22Rv1 (cell line): Measurements from ENCODE around the gene OAF.
"Not testable (repeated sequence)": the region's sequence is repeated elsewhere in the genome, so short reads cannot be mapped to it uniquely, and the experiment has no call there.

ENCODE experiments used
- H3K27ac ChIP-seq: fragments of 450-650 bp; 2 replicates; pipeline ENCODE4 v1.5.1; 2017
- CTCF ChIP-seq: fragments of 450-650 bp; IDR thresholded peaks from 2 replicates; pipeline ENCODE4 v1.5.1; 2017; ENCODE audit warnings: mild to moderate bottlenecking
- ZFX ChIP-seq: fragments of 450-650 bp; IDR thresholded peaks from 2 replicates; pipeline ENCODE4 v1.6.1; 2017; ENCODE audit warnings: antibody characterized with exemption, borderline replicate concordance

The OAF gene

GRCh38 chr11:120268686-120269085, 57.9 kb downstream of the OAF start:
- no peak overlapping the region for H3K27ac ChIP-seq
- TF ChIP-seq ZFX (no peak), CTCF (no peak)

- no peak for TF ChIP-seq ZFX
- no peak for TF ChIP-seq CTCF
Observed at GRCh38 chr11:120270386-120270785, 59.6 kb downstream of the OAF start.

DNA sequence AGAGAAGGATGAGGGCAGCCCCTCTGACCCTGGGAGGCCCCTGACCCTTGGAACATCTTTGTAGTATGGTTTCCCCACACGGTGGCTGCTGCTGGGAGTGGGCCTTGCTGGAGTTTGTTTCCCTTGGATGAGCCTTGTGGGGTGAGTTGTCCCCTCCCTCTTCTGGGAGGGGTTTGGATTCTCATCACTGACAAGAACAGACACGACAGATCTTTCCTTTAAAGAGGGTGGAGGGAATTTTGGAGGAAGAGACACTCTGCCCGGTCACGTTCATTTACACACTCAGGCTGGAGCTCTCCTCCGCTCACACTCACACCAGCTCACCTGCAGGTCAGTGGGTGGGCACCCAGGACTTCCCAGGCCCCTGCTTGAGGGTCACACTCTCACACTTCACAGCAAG, 60.8 kb downstream of the OAF start:
- no peak for TF ChIP-seq CTCF
- TF ChIP-seq ZFX = no peak
- no peak overlapping the region for H3K27ac ChIP-seq

More at GRCh38 chr11:120270386-120270785, 59.6 kb downstream of the OAF start:
- H3K27ac ChIP-seq = no peak overlapping the region

DNA sequence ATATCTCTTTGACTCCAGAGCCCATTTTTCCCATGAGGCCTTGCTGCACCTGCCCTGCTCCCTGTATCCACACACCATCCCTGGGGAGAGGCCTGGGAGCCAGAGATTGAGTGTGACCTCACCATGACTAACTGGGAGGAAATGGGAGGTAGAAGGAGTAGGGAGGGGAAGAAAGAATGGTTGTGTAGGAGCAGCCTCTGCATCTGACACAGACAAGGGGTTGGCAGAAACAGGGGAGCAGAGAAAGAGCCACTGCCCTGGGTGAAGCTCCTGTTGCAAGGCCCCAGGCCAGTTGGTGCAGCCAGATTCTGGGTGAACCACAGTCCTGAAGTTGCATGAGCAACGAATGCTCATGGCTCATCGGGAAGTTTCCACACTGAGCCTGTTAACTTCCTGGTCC, 61.5 kb downstream of the OAF start:
- TF ChIP-seq ZFX (no peak), CTCF (no peak)
- H3K27ac ChIP-seq = no peak overlapping the region

GRCh38 chr11:120273432-120273831, 62.6 kb downstream of the OAF start:
- no peak overlapping the region for H3K27ac ChIP-seq
- TF ChIP-seq ZFX = no peak
- no peak for TF ChIP-seq CTCF

- H3K27ac ChIP-seq = not testable (repeated sequence)
Observed at GRCh38 chr11:120273956-120274355, 63.1 kb downstream of the OAF start.

GRCh38 chr11:120279502-120279901, 68.7 kb downstream of the OAF start:
- H3K27ac ChIP-seq = no peak overlapping the region
- TF ChIP-seq ZFX (no peak), CTCF (no peak)
